Osteoblast (primary cell): ENCODE measurements around the gene PRDM12. TPM values are rescaled to one million over a fixed set of nuclear protein-coding genes. Genes with fewer than 3 reads are reported as not detected.
A peak's percentile ranks its signal among the peaks of the same experiment; 100 is the strongest.

Experiments used
- DNase-seq: peaks from one replicate; pipeline ENCODE4 v3.0.0; 2011; ENCODE audit warnings: low spot score, mixed read lengths; ENCODE audit not compliant: insufficient read length; ENCODE audit errors: missing footprints
- H2AFZ ChIP-seq: 2 replicates; pipeline ENCODE4 v1.6.0; 2011; ENCODE audit warnings: mild to moderate bottlenecking, low read length
- H3K27ac ChIP-seq: 2 replicates; pipeline ENCODE4 v1.5.1; 2011; ENCODE audit warnings: mild to moderate bottlenecking, low read depth, low read length, moderate library complexity
- H3K27me3 ChIP-seq: 2 replicates; pipeline ENCODE4 v1.6.0; 2012; ENCODE audit warnings: mild to moderate bottlenecking, control low read depth, inconsistent platforms, low read length, moderate library complexity; ENCODE audit not compliant: insufficient read depth
- H3K36me3 ChIP-seq: 2 replicates; pipeline ENCODE4 v1.5.1; 2011; ENCODE audit warnings: mild to moderate bottlenecking, low read length, control low read depth, moderate library complexity; ENCODE audit not compliant: insufficient read depth
- H3K4me1 ChIP-seq: 2 replicates; pipeline ENCODE4 v1.5.1; 2011; ENCODE audit warnings: mild to moderate bottlenecking, low read length, control low read depth, moderate library complexity; ENCODE audit not compliant: insufficient read depth
- H3K4me2 ChIP-seq: 2 replicates; pipeline ENCODE4 v1.6.0; 2011; ENCODE audit warnings: mild to moderate bottlenecking, low read length; ENCODE audit not compliant: insufficient read depth
- H3K4me3 ChIP-seq: fragments of 200-600 bp; sonication (generic); 3 replicates; pipeline ENCODE4 v1.5.1; 2012; ENCODE audit warnings: mild to moderate bottlenecking, low read length, inconsistent platforms; ENCODE audit not compliant: insufficient read depth
- H3K79me2 ChIP-seq: 2 replicates; pipeline ENCODE4 v1.6.0; 2012; ENCODE audit warnings: mild to moderate bottlenecking, low read length, control low read depth, inconsistent platforms; ENCODE audit not compliant: insufficient read depth
- H3K9me3 ChIP-seq: 2 replicates; pipeline ENCODE4 v1.5.1; 2011; ENCODE audit warnings: low read depth, low read length, control low read depth
- H4K20me1 ChIP-seq: 2 replicates; pipeline ENCODE4 v1.6.0; 2012; ENCODE audit warnings: mild to moderate bottlenecking, low read length, control low read depth; ENCODE audit not compliant: insufficient read depth
- total RNA-seq: library from RNA; depleted of rRNA; stranded (reverse); fragments of >200 nt; gene quantifications from 2 replicates; pipeline ENCODE4 v1.2.3, GENCODE V29; 2012
- TF ChIP-seq, protein P1 (sequence below): IDR thresholded peaks from 2 replicates; pipeline ENCODE4 v1.5.1; 2011; ENCODE audit warnings: mild to moderate bottlenecking, low read depth, low read length, moderate library complexity; ENCODE audit errors: extremely low read depth

PRDM12 gene
- total RNA-seq, 1 donor: not detected

DNA sequence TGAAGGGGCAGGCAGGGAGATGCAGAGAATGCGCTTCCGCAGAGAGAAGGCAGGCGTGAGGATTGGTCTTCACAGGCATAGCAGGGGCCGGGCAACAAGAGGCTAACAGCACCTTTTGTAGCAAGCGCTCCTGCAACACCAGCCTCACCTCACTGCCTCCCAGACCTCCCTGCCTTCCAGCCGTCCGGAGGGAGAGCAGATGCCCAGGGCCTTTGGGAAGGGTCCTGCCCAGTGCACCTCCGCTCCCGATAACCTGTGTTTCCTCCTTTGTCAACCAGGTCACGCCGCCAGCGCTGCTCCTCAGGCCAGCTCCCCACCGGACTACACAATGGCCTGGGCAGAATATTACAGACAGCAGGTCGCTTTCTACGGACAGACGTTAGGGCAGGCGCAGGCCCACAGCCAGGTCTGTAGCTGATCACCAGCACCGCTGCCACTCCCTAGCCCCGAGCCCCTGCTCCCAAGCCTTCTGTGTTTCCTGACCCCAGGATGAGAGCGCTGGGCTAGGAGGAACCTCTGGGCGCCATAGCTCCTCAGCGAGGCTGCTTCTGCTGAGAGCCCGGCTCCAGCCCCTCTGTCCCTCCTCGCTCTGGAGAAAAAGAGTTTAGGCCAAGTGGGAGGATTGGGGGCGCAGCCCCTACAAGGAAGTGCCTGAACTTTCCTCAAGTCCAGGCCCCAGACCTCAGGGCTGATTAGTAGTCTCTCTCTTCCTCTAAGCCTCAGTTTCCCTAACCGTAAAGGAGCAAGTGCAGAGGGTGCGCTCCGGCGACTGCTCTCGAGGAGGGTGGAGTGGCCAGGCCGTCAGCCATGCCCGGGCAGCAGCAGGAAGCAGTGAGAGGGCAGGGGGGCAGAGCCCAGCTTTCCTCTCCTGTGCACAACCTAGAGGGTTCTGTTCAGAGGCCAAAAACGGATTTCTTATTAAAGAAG lies 28.4 kb upstream of the PRDM12 start:
- Histone ChIP-seq H3K9me3 (no peaks in the 10 kb centered on the region), H4K20me1 (no peaks in the 10 kb centered on the region), H3K4me1 (no peaks in the 10 kb centered on the region), H3K4me3 (no peak overlapping the region), H2AFZ (no peak overlapping the region), H3K27me3 (no peaks in the 10 kb centered on the region), H3K4me2 (no peak overlapping the region), H3K36me3 (peaks cover 49% of the 10 kb centered on the region), H3K79me2 (no peaks in the 10 kb centered on the region), H3K27ac (no peak overlapping the region)
- DNase-seq: no peak
- TF ChIP-seq, protein P1, sequence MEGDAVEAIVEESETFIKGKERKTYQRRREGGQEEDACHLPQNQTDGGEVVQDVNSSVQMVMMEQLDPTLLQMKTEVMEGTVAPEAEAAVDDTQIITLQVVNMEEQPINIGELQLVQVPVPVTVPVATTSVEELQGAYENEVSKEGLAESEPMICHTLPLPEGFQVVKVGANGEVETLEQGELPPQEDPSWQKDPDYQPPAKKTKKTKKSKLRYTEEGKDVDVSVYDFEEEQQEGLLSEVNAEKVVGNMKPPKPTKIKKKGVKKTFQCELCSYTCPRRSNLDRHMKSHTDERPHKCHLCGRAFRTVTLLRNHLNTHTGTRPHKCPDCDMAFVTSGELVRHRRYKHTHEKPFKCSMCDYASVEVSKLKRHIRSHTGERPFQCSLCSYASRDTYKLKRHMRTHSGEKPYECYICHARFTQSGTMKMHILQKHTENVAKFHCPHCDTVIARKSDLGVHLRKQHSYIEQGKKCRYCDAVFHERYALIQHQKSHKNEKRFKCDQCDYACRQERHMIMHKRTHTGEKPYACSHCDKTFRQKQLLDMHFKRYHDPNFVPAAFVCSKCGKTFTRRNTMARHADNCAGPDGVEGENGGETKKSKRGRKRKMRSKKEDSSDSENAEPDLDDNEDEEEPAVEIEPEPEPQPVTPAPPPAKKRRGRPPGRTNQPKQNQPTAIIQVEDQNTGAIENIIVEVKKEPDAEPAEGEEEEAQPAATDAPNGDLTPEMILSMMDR: no peak

DNA sequence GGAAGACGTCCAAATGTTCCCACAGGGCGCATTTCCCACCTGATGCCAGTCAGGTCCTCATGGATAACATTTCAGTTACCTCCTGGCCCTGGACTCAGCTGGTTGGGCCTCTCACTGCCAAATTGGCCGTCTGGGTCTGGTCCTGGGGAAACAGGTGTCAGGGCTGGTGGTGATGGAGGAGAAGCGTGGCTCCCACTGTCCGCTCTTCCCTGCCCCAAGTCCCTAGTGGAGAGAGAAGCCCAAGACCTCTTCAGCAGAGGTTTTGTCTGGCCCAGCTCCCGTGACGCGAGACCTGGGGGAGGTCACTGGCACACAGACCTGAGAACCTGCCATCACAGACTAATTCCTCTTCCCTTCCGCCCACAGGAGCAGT lies 27.8 kb upstream of the PRDM12 start:
- no peak for DNase-seq
- Histone ChIP-seq H4K20me1 (no peaks in the 10 kb centered on the region), H3K9me3 (no peaks in the 10 kb centered on the region), H3K4me3 (no peak overlapping the region), H3K27me3 (no peaks in the 10 kb centered on the region), H2AFZ (no peak overlapping the region), H3K79me2 (no peaks in the 10 kb centered on the region), H3K27ac (no peak overlapping the region), H3K36me3 (peaks cover 43% of the 10 kb centered on the region), H3K4me1 (no peaks in the 10 kb centered on the region), H3K4me2 (no peak overlapping the region)
- TF ChIP-seq, protein P1: no peak

- H3K36me3 ChIP-seq: peaks cover 24% of the 10 kb centered on the region
- no peaks in the 10 kb centered on the region for H4K20me1 ChIP-seq
- TF ChIP-seq, protein P1: no peak
- H3K27me3 ChIP-seq: no peaks in the 10 kb centered on the region
- H3K4me3 ChIP-seq: no peak overlapping the region
- no peaks in the 10 kb centered on the region for H3K4me1 ChIP-seq
- H3K79me2 ChIP-seq: no peaks in the 10 kb centered on the region
- H3K27ac ChIP-seq: no peak overlapping the region
- no peaks in the 10 kb centered on the region for H3K9me3 ChIP-seq
- H2AFZ ChIP-seq: no peak overlapping the region
- H3K4me2 ChIP-seq: no peak overlapping the region
- peak; percentile 51 for DNase-seq
These were observed 25.9 kb upstream of the PRDM12 start for GRCh38 chr9:130638284-130639123.
